Lung (tissue), 12 donors: Measurements from ENCODE around the gene CDX2. TPM values are rescaled to one million over a fixed set of nuclear protein-coding genes. Genes with fewer than 3 reads are reported as not detected.

ENCODE experiments used
- ATAC-seq: fragments of 200-7000 bp; cut with Tn5 transposase; one replicate; pipeline ENCODE4 v1.9.1; 2020; ENCODE audit warnings: moderate number of reproducible peaks; ENCODE audit not compliant: insufficient read depth, low FRiP score
- DNase-seq, 3 donors: peaks; one replicate each; pipeline ENCODE4 v3.0.0-alpha.2; 2013 to 2017
- H3K27ac ChIP-seq, 2 donors: one replicate each; pipeline ENCODE4 v1.5.1; 2013; ENCODE audit warnings: mild to moderate bottlenecking in 2 of 2, moderate library complexity in 2 of 2, control low read depth in 1 of 2, inconsistent platforms in 1 of 2, low read depth in 1 of 2, low read length in 1 of 2
- H3K27me3 ChIP-seq, 3 donors: one replicate each; pipeline ENCODE4 v1.5.1; 2013; ENCODE audit warnings: low read length in 2 of 3; ENCODE audit not compliant: control insufficient read depth in 3 of 3, insufficient read depth in 3 of 3
- H3K36me3 ChIP-seq, 4 donors: one replicate each; pipeline ENCODE4 v1.5.1; 2013; ENCODE audit warnings: low read length in 4 of 4, mild to moderate bottlenecking in 1 of 4, moderate library complexity in 1 of 4; ENCODE audit not compliant: control insufficient read depth in 4 of 4, insufficient read depth in 4 of 4
- H3K4me1 ChIP-seq, 5 donors: one replicate each; pipeline ENCODE4 v1.5.1; 2013; ENCODE audit warnings: low read length in 5 of 5, mild to moderate bottlenecking in 2 of 5, moderate library complexity in 1 of 5; ENCODE audit not compliant: control insufficient read depth in 5 of 5, insufficient read depth in 5 of 5
- H3K4me3 ChIP-seq: one replicate; pipeline ENCODE4 v1.5.1; 2013; ENCODE audit warnings: mild to moderate bottlenecking, control low read depth, moderate library complexity
- H3K9ac ChIP-seq, 2 donors: one replicate each; pipeline ENCODE4 v1.5.1; 2013; ENCODE audit warnings: low read length in 2 of 2, control low read depth in 1 of 2; ENCODE audit not compliant: insufficient read depth in 1 of 2
- H3K9me3 ChIP-seq, 4 donors: one replicate each; pipeline ENCODE4 v1.5.1; 2013; ENCODE audit warnings: low read length in 3 of 4, mild to moderate bottlenecking in 1 of 4, moderate library complexity in 1 of 4; ENCODE audit not compliant: control insufficient read depth in 4 of 4, insufficient read depth in 3 of 4
- CTCF ChIP-seq: IDR thresholded peaks from 2 replicates; pipeline ENCODE4 v1.5.1; 2012; ENCODE audit warnings: mild to moderate bottlenecking; ENCODE audit errors: control extremely low read depth, extremely low read depth
- WGBS, 2 donors: extraction: QIAGEN DNeasy Blood & Tissue Kit; methylation state at CpG; one replicate each; pipeline ENCODE4 v1.1.7; 2013; 5-methylcytosine and 5-hydroxymethylcytosine counted together
- polyA plus RNA-seq, 2 donors: library from polyadenylated mRNA; stranded (reverse); fragments of 200-250 nt; gene quantifications; one replicate each; pipeline ENCODE4 v1.2.1, GENCODE V29; 2013
- total RNA-seq, 2 donors: library from RNA; depleted of rRNA in 1 of 2; stranded (reverse); fragments of >200 nt in 1 of 2; gene quantifications; one replicate each; pipeline ENCODE4 v1.2.1, GENCODE V29; 2014 to 2021
- donor health status: control.
- donor health status: control.
- donor health status: Bipolar disorder and iron deficiency.
- donor health status: healthy.
- donor health status: DM: yes; HTN: yes; CAD: no.

Gene CDX2
- total and polyA plus RNA-seq, 4 donors: 0.12 TPM; not detected in 3

- Histone ChIP-seq H3K4me1 (peaks cover 0 to 23% (median 0%) of the 10 kb centered on the region in 5 donors), H3K36me3 (no peaks in the 10 kb centered on the region), H3K4me3 (no peak overlapping the region), H3K27me3 (peaks cover 21 to 93% (median 82%) of the 10 kb centered on the region in 3 donors), H3K9me3 (peaks cover 0 to 16% (median 0%) of the 10 kb centered on the region in 4 donors), H3K9ac (no peak overlapping the region), H3K27ac (no peak overlapping the region)
- ATAC-seq (no peak), DNase-seq (no peak)
- 6% methylated on average over 48 of the region's 48 CpGs for WGBS, 2 donors
- TF ChIP-seq CTCF: no peak
These were observed 51.8 kb downstream of the CDX2 start for GRCh38 chr13:27917121-27917947.

- peaks cover 25 to 89% (median 74%) of the 10 kb centered on the region in 3 donors for H3K27me3 ChIP-seq
- WGBS, 2 donors: 36 to 46% methylated on average over 10 of the region's 10 CpGs
- H3K36me3 ChIP-seq: no peaks in the 10 kb centered on the region
- TF ChIP-seq CTCF: no peak
- H3K27ac ChIP-seq: no peak overlapping the region
- H3K4me1 ChIP-seq: peaks cover 0 to 17% (median 0%) of the 10 kb centered on the region in 5 donors
- peaks cover 0 to 16% (median 0%) of the 10 kb centered on the region in 4 donors for H3K9me3 ChIP-seq
- DNase-seq: no peak
- H3K4me3 ChIP-seq: no peak overlapping the region
- H3K9ac ChIP-seq: no peak overlapping the region
- no peak for ATAC-seq
These were observed 53.6 kb downstream of the CDX2 start for GRCh38 chr13:27915301-27916207.

- H3K4me1 ChIP-seq: peaks cover 0 to 8% (median 0%) of the 10 kb centered on the region in 5 donors
- ATAC-seq: no peak
- no peak overlapping the region for H3K9ac ChIP-seq
- H3K9me3 ChIP-seq: peaks cover 0 to 9% (median 0%) of the 10 kb centered on the region in 4 donors
- TF ChIP-seq CTCF: no peak
- H3K4me3 ChIP-seq: no peak overlapping the region
- WGBS, 2 donors: 90 to 95% methylated on average over 1 of the region's 1 CpG
- no peak overlapping the region for H3K27ac ChIP-seq
- H3K27me3 ChIP-seq: peaks cover 22 to 89% (median 78%) of the 10 kb centered on the region in 3 donors
- no peaks in the 10 kb centered on the region for H3K36me3 ChIP-seq
- no peak for DNase-seq
These were observed 56.0 kb downstream of the CDX2 start for GRCh38 chr13:27913160-27913559.
